NCI-H460 (cell line): ENCODE measurements around the gene ABTB2. TPM values are rescaled to one million over a fixed set of nuclear protein-coding genes. Genes with fewer than 3 reads are reported as not detected.

Source experiments
- DNase-seq: peaks from one replicate; pipeline ENCODE4 v3.0.0-alpha.2; 2016; ENCODE audit warnings: low read depth; ENCODE audit errors: extremely low read depth
- total RNA-seq: library from RNA; depleted of rRNA; stranded (reverse); fragments of >200 nt; shearing (Covaris generic); gene quantifications from 2 replicates; pipeline ENCODE4 v1.2.3, GENCODE V29; 2014

ABTB2 gene
- total RNA-seq, 1 experiment from 2014 or later = 1.3 TPM

GRCh38 chr11:34344410-34344767 is 13.4 kb downstream of the ABTB2 start:
- DNase-seq = no peak

GRCh38 chr11:34343686-34344085 is 14.1 kb downstream of the ABTB2 start:
- DNase-seq = no peak

- DNase-seq = no peak
These were observed 14.7 kb downstream of the ABTB2 start for GRCh38 chr11:34343153-34343552.

GRCh38 chr11:34341931-34342533 is 15.8 kb downstream of the ABTB2 start:
- no peak for DNase-seq

DNA sequence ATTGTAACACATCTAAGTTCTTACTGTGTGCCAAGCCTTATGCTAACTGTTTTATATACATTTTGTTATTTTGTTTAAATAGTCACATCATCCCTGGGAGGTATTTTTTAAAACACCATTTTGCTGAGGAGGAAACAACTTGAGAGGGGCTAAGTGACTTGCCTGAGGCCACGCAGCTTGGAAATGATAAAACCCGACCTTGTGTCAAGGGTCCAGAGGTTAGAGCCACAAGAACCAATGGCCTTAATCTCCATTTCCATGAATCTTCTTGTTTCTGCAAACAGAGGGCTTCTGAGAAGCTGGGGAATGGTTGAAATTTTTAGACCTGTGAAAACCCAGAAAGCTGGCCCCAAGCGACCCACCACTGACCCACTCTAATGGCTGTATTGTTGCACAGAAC is 16.7 kb downstream of the ABTB2 start:
- no peak for DNase-seq

DNA sequence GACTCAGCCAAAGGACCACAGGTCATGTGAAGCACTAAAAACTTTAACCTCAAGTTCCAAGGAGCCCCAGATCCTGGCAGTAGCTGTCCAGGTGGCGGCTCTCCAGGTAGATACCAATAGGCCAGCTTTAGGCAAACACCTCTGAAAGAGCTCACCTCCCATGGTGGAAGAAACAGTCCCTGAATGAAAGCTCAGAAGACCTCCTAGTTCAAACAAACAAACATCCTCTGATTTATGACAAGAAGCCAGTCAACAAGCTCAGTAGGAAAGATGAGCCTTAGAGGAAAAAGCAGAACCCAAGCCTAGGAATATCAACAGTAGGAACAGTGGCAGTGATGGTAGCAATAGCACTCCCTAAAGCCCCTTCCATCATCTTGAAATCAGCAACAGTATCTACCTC is 17.2 kb downstream of the ABTB2 start:
- DNase-seq = no peak

DNA sequence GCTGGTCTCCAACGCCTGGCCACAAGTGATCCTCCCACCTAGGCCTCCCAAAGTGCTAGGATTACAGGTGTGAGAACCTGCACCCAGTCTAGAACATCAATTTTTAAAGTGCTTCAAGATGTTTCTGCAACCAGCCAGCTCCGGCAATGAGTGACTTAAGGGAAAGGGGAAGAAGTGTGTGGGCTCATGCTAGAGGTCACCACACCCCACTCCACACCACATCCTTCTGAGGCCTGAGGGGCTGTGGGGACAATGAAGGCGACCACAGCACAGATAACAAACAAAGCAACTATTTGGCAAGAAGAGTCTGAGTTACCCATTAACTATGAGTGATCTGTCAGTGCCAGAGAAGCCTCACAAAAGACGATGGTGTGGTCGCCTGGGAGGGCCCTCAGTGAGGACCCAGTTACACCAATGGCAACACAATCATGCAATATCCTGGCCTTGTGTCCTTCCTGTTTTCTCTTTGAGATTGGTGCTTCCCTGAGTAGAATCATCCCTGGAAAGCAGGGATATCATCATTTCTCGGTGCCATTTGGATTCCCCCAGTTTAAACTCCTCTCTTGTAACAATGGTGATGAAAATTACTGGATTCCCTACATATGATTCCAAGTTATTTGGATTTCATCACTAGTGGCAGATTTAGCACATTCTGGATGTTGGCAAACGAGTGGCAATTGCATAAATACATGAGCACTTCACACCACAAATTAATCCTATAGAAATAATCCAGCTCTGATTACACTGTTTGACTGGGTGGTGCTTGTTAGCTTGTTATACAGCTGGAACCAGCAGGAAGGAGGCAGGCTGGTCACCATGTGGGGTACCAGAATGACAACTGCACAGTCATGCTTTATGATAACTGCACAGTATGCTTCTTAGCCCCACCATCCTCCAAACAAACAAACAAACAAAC is 18.4 kb downstream of the ABTB2 start:
- DNase-seq = no peak

GRCh38 chr11:34337016-34337415 is 20.8 kb downstream of the ABTB2 start:
- DNase-seq = no peak

- DNase-seq = no peak
These were observed 22.0 kb downstream of the ABTB2 start for GRCh38 chr11:34335801-34336200.

DNA sequence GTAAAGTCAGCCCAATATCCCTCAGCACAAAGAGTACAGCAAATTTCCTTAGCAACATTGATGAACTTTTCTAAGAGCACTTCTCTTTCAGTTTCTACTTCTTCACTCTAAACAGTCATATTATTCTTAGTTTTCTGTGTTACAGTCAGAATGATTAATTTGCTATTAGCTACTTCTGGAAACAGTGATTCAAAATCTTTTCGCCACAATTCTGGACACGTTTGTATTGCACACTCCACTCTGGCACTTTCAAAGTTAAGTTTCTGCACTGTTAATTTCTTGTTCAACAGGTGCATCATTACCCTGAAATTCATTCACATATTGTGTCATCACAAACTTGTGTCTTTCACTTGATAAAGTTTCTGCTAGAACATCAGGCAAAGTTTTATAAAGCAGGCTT is 22.5 kb downstream of the ABTB2 start:
- no peak for DNase-seq

DNA sequence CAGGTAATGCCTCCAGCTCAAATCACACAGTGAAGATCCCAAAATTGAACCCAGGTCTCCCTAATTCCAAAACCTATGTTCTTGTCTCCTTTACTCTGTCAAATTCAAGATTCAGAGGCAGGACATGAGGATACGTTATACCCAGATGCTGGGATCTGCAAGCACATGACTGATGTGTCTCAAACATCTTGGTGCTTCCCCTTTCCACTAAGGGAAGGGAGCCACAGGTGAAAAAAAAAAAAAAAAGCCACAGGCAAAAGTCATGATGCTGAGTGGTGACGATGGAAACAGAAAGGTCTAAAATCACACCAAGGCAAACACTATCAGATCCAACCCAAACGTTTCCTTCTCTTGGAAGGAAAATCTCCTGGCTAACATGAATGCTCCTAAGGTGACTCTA is 24.0 kb downstream of the ABTB2 start:
- DNase-seq = no peak

GRCh38 chr11:34332524-34332923 is 25.3 kb downstream of the ABTB2 start:
- DNase-seq = no peak

DNA sequence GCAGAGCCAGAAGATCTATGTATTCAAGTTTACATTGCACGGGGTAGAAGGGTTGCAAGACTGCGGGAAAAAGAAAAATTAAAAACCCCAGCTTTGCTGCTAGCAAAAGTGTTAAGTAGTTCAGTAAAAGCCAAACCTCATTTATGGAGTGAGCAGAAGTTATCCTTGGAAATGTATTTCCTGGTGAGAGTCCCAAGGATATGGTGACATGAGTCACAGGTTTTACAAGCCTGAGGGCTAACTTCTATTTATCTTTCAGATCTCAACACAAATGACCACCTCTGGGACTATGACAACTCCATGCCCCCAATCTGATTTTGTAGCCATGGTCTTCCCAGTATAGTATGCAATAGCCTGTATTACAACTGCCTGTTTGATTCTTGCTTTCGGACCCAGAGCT is 26.1 kb downstream of the ABTB2 start:
- DNase-seq = no peak

DNA sequence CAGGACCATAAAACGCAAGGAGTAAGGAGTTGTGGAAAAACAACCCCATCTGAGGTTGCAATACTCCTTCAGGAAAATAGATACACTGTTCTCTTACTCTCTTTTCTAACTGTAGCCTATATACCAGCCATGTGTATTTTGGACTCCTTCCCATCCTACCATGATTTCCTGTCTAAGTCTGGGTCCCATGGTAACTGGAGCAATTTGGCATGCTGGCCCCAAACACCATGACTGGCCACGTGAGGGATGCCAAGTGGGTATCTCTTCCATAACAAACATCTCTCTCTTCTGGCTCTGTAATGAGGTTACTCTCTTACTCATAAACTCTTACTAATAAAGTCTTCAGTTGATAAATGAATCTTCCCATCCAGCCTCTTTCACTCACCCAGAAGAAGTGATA is 26.5 kb downstream of the ABTB2 start:
- DNase-seq = no peak

- DNase-seq = no peak
These were observed 27.2 kb downstream of the ABTB2 start for GRCh38 chr11:34330653-34331052.

DNA sequence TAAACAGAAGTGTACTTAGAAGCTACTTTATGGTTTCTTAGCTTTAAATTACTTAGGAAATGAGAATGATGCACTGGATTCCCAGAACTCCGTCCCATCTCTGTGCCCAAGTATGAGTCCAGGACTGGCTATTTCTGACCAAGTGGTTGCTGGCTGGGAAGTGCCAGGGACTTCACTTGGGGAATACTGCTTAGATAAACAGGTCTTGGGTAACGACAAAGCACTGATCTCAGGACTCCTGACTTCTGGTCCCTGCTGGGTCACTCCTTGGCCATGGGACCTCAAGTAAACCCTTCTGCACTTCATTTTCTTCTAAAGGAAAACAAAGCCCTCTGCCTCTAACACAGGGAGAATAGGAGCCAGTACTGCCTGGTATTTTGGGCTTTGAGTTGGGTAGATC is 27.9 kb downstream of the ABTB2 start:
- no peak for DNase-seq

DNA sequence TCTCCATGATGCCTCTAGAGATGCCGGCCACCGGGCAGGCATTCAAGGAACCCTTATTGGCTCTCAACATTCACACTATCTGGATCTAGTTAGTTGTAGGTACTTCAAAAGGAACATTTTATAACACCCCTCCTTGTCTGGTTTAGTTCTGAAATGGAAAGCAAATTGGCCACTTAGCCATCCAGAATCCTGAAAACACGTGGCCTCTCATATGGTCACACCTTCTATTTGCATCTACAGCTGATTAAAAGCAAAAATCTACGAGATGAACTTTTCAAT is 29.2 kb downstream of the ABTB2 start:
- DNase-seq = no peak

DNA sequence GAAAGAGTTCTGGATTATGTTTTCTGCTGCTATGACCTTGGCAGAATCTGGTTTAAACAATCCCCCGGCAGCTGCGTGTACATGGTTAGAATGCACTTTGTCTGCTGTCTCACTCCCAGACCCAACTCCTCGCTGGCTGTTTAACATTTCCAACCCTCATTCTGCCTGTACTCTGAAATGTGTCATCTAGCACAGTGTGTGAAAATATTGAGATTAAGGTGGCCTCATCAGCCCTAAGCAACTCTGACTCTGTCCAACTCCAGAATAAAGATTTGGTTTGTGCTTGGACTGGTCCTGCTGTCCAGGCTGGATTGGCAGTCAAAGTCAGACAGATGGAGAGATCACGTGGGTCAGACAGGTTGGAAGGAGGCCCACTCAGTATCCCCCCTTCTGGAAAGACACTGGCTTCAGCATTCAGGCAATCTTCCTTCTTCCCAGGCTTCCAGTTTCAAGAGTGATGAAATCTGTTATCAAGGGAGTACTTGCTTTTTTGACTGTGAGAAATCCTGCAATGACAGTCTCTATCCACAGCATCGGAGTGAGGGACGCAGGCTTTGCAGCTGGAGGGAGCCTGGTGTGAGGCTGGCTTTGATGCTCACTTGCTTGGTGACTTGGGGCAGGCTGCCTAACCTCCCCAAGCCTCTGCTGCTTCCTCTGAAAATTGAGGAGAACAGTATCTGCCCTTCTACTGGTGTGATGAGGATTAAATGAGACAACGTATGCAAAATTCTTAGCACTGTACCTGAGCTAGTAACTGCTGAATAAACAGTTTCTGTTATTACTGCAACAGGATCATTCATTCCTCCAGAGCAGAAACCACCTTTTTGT is 29.8 kb downstream of the ABTB2 start:
- no peak for DNase-seq

DNA sequence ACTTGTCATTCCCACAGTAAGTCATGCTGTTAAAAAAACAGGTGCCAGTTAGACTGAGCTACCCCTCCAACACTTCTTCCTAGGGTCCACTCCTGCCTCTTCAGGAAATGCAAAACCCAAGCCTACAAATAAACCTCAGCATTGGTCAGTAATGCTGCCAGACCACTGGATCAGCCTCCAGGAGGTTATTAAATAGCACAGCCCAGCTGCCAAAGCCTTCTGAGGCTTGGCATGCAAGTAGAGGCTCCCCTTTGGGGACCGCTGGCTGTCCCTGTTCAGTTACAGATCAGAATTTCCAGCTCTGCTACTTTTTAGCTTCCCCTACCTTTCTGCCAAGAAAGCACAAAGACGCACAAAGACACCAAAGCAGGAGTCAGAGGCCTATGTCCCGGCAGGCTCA is 33.3 kb downstream of the ABTB2 start:
- DNase-seq = no peak

GRCh38 chr11:34323601-34324000 is 34.2 kb downstream of the ABTB2 start:
- no peak for DNase-seq

- no peak for DNase-seq
These were observed 39.4 kb downstream of the ABTB2 start for GRCh38 chr11:34318111-34319037.
